SJSA1 (cell line): ENCODE results near the gene GIT2. TPM values are rescaled to one million over a fixed set of nuclear protein-coding genes. Genes with fewer than 3 reads are reported as not detected.
A peak's percentile ranks its signal among the peaks of the same experiment; 100 is the strongest.

Experiments
- DNase-seq, 2 experiments: peaks; one replicate each; pipeline ENCODE4 v3.0.0-alpha.2; 2015 to 2020; ENCODE audit warnings: low spot score in 2 of 2, low read depth in 1 of 2
- H3K27ac ChIP-seq: fragments of 250-450 bp; sonication (Bioruptor Pico); 2 replicates; pipeline ENCODE4 v1.5.1; 2020; ENCODE audit warnings: mild to moderate bottlenecking, moderate library complexity
- H3K27me3 ChIP-seq: fragments of 250-450 bp; sonication (Bioruptor Pico); replicated peaks from 2 replicates; pipeline ENCODE4 v1.5.1; 2020; ENCODE audit warnings: mild to moderate bottlenecking, moderate library complexity
- H3K36me3 ChIP-seq: fragments of 250-450 bp; sonication (Bioruptor Pico); 2 replicates; pipeline ENCODE4 v1.5.1; 2020; ENCODE audit warnings: mild to moderate bottlenecking
- H3K4me1 ChIP-seq: fragments of 250-450 bp; sonication (Bioruptor Pico); replicated peaks from 2 replicates; pipeline ENCODE4 v1.6.1; 2021; ENCODE audit warnings: mild to moderate bottlenecking
- H3K4me3 ChIP-seq: fragments of 250-450 bp; sonication (Bioruptor Pico); 2 replicates; pipeline ENCODE4 v1.5.1; 2020; ENCODE audit warnings: mild to moderate bottlenecking
- H3K9me3 ChIP-seq: fragments of 250-450 bp; sonication (Bioruptor Pico); replicated peaks from 2 replicates; pipeline ENCODE4 v1.5.1; 2020; ENCODE audit warnings: mild to moderate bottlenecking
- total RNA-seq: library from RNA; depleted of rRNA; stranded (reverse); fragments of >200 nt; shearing (Covaris generic); gene quantifications from 2 replicates; pipeline ENCODE4 v1.2.3, GENCODE V29; 2014; rRNA removed

Gene GIT2
- total RNA-seq, 1 experiment from 2014 or later, result 29.5 TPM

DNA sequence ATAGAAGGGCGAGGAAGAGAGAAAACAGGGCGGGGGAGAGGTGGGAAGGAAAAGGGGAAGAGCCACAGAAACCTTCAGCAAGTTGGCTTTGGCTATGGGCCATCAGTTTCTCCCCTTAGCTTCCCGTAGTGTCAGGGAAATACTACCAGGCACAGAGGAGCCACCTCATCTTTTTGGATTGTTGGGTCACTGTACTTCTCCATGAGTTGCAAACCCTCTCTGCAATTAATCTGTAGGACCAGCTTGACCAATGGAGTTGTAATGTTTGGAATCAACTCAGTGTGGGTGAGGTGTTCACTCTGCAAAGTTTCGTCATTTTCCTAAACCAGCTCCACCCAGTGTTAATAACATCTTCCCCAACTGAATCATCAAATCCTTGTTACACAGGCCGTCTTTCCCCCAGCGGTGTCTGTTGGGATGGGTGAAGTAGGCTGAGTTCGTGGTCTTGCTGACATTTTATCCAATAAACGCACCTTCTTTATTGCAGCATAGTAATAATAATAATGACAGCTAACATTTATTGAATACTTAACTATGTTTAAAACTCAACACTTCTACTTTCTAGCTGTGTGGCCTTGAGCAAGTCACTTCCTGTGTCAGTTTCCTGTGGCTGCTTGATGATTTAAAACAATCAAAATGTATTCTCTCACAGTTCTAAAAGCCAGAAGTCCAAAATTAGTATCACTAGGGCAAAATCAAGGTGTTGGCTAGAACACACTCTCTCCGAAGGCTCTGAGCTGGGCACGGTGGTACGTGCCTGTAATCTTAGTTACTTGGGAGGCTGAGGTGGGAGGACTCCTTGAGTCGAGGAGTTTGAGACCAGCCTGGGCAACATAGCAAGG is 107.8 kb downstream of the GIT2 start:
- peak; percentile 78 to 86 for DNase-seq
- Histone ChIP-seq H3K36me3 (no peaks in the 10 kb centered on the region), H3K4me3 (no peak overlapping the region), H3K4me1 (peaks cover 43% of the 10 kb centered on the region), H3K9me3 (no peaks in the 10 kb centered on the region), H3K27ac (peak overlapping the region; percentile 90), H3K27me3 (no peaks in the 10 kb centered on the region)

- Histone ChIP-seq H3K36me3 (no peaks in the 10 kb centered on the region), H3K27me3 (no peaks in the 10 kb centered on the region), H3K9me3 (no peaks in the 10 kb centered on the region), H3K4me1 (peaks cover 58% of the 10 kb centered on the region), H3K4me3 (no peak overlapping the region), H3K27ac (no peak overlapping the region)
- DNase-seq, result peak in 1 of 2 experiments; percentile 25
Observed at GRCh38 chr12:109885616-109886015, 110.6 kb downstream of the GIT2 start.

DNA sequence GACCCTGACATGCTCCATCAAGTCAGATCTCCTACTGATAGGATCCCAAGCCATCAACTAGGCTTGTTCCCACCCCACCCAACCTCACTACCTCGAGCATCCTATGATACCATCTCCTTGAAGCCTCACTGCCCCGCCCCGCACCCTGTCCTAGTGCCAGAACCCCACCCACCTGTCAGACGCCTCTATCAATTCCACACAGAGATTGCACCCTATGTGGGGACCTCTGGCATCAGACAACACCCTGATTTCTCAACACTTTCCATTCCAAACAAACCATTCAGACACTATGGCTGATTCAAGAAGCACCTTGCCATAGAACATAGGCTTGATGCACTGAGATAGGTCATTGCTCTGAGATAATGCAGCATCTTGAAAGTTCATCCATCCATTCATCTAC is 112.7 kb downstream of the GIT2 start:
- Histone ChIP-seq H3K36me3 (peaks cover 3% of the 10 kb centered on the region; the same call in 1 of the 2 replicates), H3K4me1 (peaks cover 54% of the 10 kb centered on the region)

GRCh38 chr12:109881752-109882151 is 114.4 kb downstream of the GIT2 start:
- no peak for DNase-seq
- Histone ChIP-seq H3K4me1 (peaks cover 39% of the 10 kb centered on the region), H3K4me3 (no peak overlapping the region), H3K27ac (no peak overlapping the region), H3K27me3 (no peaks in the 10 kb centered on the region), H3K36me3 (peaks cover 3% of the 10 kb centered on the region; the same call in 1 of the 2 replicates), H3K9me3 (no peaks in the 10 kb centered on the region)

More for the DNA sequence above, 112.7 kb downstream of the GIT2 start:
- Histone ChIP-seq H3K27ac (no peak overlapping the region), H3K27me3 (no peaks in the 10 kb centered on the region), H3K9me3 (no peaks in the 10 kb centered on the region), H3K4me3 (no peak overlapping the region)
- DNase-seq, result no peak

DNA sequence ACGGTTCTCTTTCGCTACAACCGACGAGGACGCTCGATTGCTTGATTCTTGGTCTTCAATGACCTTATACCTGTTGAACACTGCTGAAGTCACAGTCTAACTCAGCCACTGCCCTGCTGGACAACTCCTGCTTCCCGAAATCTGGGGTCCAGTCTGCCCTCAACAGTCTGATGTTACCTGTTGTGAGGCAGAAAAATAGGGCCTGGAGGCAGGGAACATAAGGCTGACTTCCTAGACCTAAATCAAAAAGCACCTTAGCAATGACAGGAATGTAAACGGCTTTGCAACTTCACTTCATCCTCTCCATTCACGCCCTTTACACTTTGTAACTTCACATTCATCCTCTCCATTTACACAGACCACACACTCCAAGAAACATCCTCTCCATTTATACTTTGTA is 115.2 kb downstream of the GIT2 start:
- H3K27ac ChIP-seq, result peak overlapping the region; percentile 13; the same call in 1 of the 2 replicates
- no peaks in the 10 kb centered on the region for H3K27me3 ChIP-seq
- DNase-seq, result no peak
- no peaks in the 10 kb centered on the region for H3K9me3 ChIP-seq
- H3K4me1 ChIP-seq, result peaks cover 31% of the 10 kb centered on the region
- peak overlapping the region; percentile 88 for H3K4me3 ChIP-seq
- peaks cover 3% of the 10 kb centered on the region; the same call in 1 of the 2 replicates for H3K36me3 ChIP-seq

GRCh38 chr12:109880043-109880931 is 115.9 kb downstream of the GIT2 start, which contains the start of gene GLTP:
TSS of gene GLTP (minus strand) at chr12:109880541. CDS start at chr12:109880374, 167 bp downstream.
- Histone ChIP-seq H3K27ac (peak within 1 kb of the TSS; percentile 68), H3K4me1 (peaks cover 30% of the 10 kb centered on the region), H3K4me3 (peak within 1 kb of the TSS; percentile 88), H3K36me3 (peaks cover 3% of the 10 kb centered on the region; the same call in 1 of the 2 replicates), H3K9me3 (no peaks in the 10 kb centered on the region), H3K27me3 (no peaks in the 10 kb centered on the region)
- peak; percentile 61 to 79 for DNase-seq

Other genes with a start within 250 kb of the GIT2 start
- gene TRPV4, start 163.0 kb downstream of the GIT2 start, total RNA-seq, result 0.16 TPM in 1 of 2 replicates, not detected in the other
- gene GLTP, start 115.8 kb downstream of the GIT2 start, total RNA-seq, result 30.5 and 55.2 TPM in 2 replicates
- gene TCHP, start 96.1 kb downstream of the GIT2 start, total RNA-seq, result 28.6 and 43.9 TPM in 2 replicates
- gene ANKRD13A, start 3.1 kb upstream of the GIT2 start, total RNA-seq, result 111 and 170 TPM in 2 replicates
- gene C12orf76, start 52.2 kb upstream of the GIT2 start, total RNA-seq, result 4.5 and 9.0 TPM in 2 replicates
- gene IFT81, start 128.0 kb upstream of the GIT2 start, total RNA-seq, result 9.8 and 10.6 TPM in 2 replicates